Esophagus (tissue), 2 donors: ENCODE data around the gene ZNF597. TPM values are rescaled to one million over a fixed set of nuclear protein-coding genes. Genes with fewer than 3 reads are reported as not detected.

ENCODE experiments used
- H3K27ac ChIP-seq, 2 donors: one replicate each; pipeline ENCODE4 v1.5.1; 2013; ENCODE audit warnings: low read depth in 2 of 2, mild to moderate bottlenecking in 2 of 2, inconsistent platforms in 1 of 2, low read length in 1 of 2, moderate library complexity in 1 of 2
- H3K27me3 ChIP-seq, 2 donors: one replicate each; pipeline ENCODE4 v1.6.1; 2013; ENCODE audit warnings: low read length in 2 of 2, control low read depth in 1 of 2, mild to moderate bottlenecking in 1 of 2; ENCODE audit not compliant: insufficient read depth in 2 of 2, control insufficient read depth in 1 of 2
- H3K36me3 ChIP-seq, 2 donors: one replicate each; pipeline ENCODE4 v1.6.1; 2013; ENCODE audit warnings: low read length in 1 of 2; ENCODE audit not compliant: control insufficient read depth in 2 of 2, insufficient read depth in 2 of 2
- H3K4me1 ChIP-seq, 2 donors: one replicate each; pipeline ENCODE4 v1.6.1; 2013; ENCODE audit warnings: low read length in 1 of 2; ENCODE audit not compliant: control insufficient read depth in 2 of 2, insufficient read depth in 2 of 2
- H3K4me3 ChIP-seq, 2 donors: one replicate each; pipeline ENCODE4 v1.5.1; 2013; ENCODE audit warnings: low read length in 2 of 2, mild to moderate bottlenecking in 2 of 2, low read depth in 1 of 2, moderate library complexity in 1 of 2
- H3K9me3 ChIP-seq, 2 donors: one replicate each; pipeline ENCODE4 v1.6.1; 2013; ENCODE audit warnings: mild to moderate bottlenecking in 2 of 2, low read depth in 1 of 2, low read length in 1 of 2, moderate library complexity in 1 of 2; ENCODE audit not compliant: control insufficient read depth in 2 of 2, insufficient read depth in 1 of 2
- WGBS, 2 donors: extraction: QIAGEN DNeasy Blood & Tissue Kit; methylation state at CpG; one replicate each; pipeline ENCODE4 v1.1.7; 2013; 5-methylcytosine and 5-hydroxymethylcytosine counted together
- polyA plus RNA-seq, 2 donors: library from polyadenylated mRNA; stranded (reverse); fragments of 200-250 nt; gene quantifications; one replicate each; pipeline ENCODE4 v1.2.3, GENCODE V29; 2013
- donor health status: healthy with polysubstance abuse.
- donor health status: Bipolar disorder and iron deficiency.

The ZNF597 gene
- polyA plus RNA-seq, 2 donors, result 0.49 to 0.53 TPM

DNA sequence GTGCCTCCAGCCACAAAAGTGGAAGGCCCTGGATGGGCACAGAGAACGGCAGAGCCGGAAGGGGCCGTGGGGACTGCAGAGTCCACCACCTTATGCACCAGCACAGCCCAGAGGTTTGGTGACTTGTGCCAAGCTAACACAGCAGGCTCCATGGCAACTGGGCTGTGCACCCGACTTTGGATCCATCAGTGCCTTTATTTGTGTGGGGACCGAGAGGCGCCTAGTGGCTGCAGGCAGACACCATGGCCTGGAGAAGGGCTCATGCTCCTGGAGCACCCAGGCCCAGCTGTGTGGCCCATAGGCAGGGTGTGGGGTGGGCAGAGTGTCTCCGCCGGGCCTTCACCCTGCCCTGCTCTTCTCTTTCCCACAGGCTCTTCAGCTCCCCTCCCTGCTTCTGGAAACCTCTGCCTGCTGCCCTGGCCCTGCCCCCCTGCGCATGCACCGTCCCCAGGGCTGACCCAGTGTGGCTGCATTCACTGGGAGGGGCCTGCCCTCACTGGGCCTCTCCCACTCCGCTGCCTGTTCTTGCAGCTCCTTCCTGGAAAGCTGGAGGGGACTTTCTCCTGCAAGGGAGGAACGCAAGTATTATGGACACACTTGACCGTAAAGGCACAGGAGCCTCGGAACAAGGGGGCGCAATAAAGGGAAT, 41.9 kb upstream of the ZNF597 start:
- 86 to 89% methylated on average over 15 of the region's 15 CpGs for WGBS, 2 donors
- Histone ChIP-seq H3K27ac (no peak overlapping the region), H3K27me3 (no peaks in the 10 kb centered on the region), H3K4me1 (no peaks in the 10 kb centered on the region), H3K9me3 (no peaks in the 10 kb centered on the region), H3K4me3 (no peak overlapping the region), H3K36me3 (peaks cover 38 to 49% of the 10 kb centered on the region in 2 donors)

GRCh38 chr16:3484318-3485096, 41.2 kb upstream of the ZNF597 start:
- no peaks in the 10 kb centered on the region for H3K4me1 ChIP-seq
- no peak overlapping the region for H3K4me3 ChIP-seq
- no peaks in the 10 kb centered on the region for H3K9me3 ChIP-seq
- WGBS, 2 donors, result 89 to 91% methylated on average over 30 of the region's 30 CpGs
- peaks cover 38 to 54% of the 10 kb centered on the region in 2 donors for H3K36me3 ChIP-seq
- H3K27me3 ChIP-seq, result no peaks in the 10 kb centered on the region
- no peak overlapping the region for H3K27ac ChIP-seq

- no peak overlapping the region for H3K4me3 ChIP-seq
- H3K36me3 ChIP-seq, result peaks cover 33 to 58% of the 10 kb centered on the region in 2 donors
- H3K9me3 ChIP-seq, result no peaks in the 10 kb centered on the region
- 94 to 96% methylated on average over 18 of the region's 18 CpGs for WGBS, 2 donors
- no peaks in the 10 kb centered on the region for H3K27me3 ChIP-seq
- H3K27ac ChIP-seq, result no peak overlapping the region
- no peaks in the 10 kb centered on the region for H3K4me1 ChIP-seq
These were observed 39.4 kb upstream of the ZNF597 start for GRCh38 chr16:3482659-3483241.

GRCh38 chr16:3481696-3482658, 38.7 kb upstream of the ZNF597 start:
- H3K4me1 ChIP-seq, result no peaks in the 10 kb centered on the region
- H3K4me3 ChIP-seq, result no peak overlapping the region
- WGBS, 2 donors, result 93% methylated on average over 32 of the region's 32 CpGs
- H3K27me3 ChIP-seq, result no peaks in the 10 kb centered on the region
- H3K9me3 ChIP-seq, result no peaks in the 10 kb centered on the region
- peaks cover 31 to 58% of the 10 kb centered on the region in 2 donors for H3K36me3 ChIP-seq
- no peak overlapping the region for H3K27ac ChIP-seq

- Histone ChIP-seq H3K27me3 (no peaks in the 10 kb centered on the region), H3K4me1 (no peaks in the 10 kb centered on the region), H3K9me3 (no peaks in the 10 kb centered on the region), H3K27ac (no peak overlapping the region), H3K4me3 (no peak overlapping the region), H3K36me3 (peaks cover 31 to 52% of the 10 kb centered on the region in 2 donors)
- WGBS, 2 donors, result 70% methylated on average over 18 of the region's 18 CpGs
These were observed 37.8 kb upstream of the ZNF597 start for GRCh38 chr16:3480901-3481695.

DNA sequence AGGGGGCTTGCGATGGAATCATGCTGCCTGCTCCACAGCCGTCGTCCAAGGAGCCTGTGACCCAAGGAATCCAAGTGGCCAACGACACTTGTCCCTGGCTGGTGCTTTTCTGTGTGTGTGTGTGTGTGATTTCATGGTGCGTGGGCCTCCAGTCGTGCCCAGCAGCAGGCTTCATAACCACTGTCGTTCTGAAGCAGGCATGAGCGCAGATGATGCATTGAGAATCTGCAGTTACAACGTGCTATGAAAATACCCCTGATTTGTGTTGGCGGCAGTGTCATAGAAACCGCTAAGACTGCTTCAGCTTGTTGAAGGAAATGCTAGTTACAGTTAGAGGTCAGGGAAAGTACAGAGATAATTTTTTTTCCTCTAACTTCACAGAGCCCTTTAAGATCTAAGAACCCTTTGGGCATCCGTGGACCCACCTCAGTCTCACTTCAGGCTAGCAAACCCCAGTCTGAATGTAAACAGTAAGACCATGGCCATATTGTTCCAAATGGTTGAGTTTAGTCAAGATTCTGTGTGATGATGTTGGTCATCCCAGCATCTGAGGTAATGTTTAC, 36.4 kb upstream of the ZNF597 start:
- H3K4me1 ChIP-seq, result no peaks in the 10 kb centered on the region
- no peaks in the 10 kb centered on the region for H3K27me3 ChIP-seq
- H3K4me3 ChIP-seq, result no peak overlapping the region
- H3K27ac ChIP-seq, result no peak overlapping the region
- H3K9me3 ChIP-seq, result no peaks in the 10 kb centered on the region
- H3K36me3 ChIP-seq, result peaks cover 18 to 46% of the 10 kb centered on the region in 2 donors
- 88 to 90% methylated on average over 12 of the region's 12 CpGs for WGBS, 2 donors

- Histone ChIP-seq H3K4me1 (no peaks in the 10 kb centered on the region), H3K36me3 (peaks cover 6 to 36% of the 10 kb centered on the region in 2 donors), H3K9me3 (no peaks in the 10 kb centered on the region), H3K27ac (no peak overlapping the region), H3K4me3 (no peak overlapping the region), H3K27me3 (no peaks in the 10 kb centered on the region)
- 78 to 84% methylated on average over 11 of the region's 11 CpGs for WGBS, 2 donors
These were observed 35.1 kb upstream of the ZNF597 start for GRCh38 chr16:3478242-3478925.

DNA sequence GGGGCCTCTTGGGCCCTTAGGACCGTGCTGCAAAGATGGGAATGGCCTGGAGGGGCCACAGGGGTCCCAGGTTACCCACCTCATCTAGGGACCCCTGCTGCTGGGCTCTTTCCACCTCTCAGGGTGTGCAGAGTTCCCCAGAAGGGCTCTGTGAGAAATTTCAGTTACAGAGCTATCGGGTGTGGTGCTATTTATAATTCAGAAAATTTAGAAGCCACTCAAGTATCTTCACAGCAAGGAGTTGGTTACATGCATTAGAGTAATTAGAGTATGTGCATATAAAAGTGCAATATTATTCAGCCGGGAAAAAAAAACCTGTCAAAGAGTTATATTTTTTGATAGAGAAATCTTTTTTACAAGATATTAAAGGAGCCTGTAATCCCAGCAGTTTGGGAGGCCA, 33.1 kb upstream of the ZNF597 start:
- Histone ChIP-seq H3K27ac (no peak overlapping the region), H3K27me3 (no peaks in the 10 kb centered on the region), H3K4me3 (no peak overlapping the region), H3K4me1 (peaks cover 0 to 6% of the 10 kb centered on the region in 2 donors), H3K36me3 (peaks cover 0 to 24% of the 10 kb centered on the region in 2 donors), H3K9me3 (no peaks in the 10 kb centered on the region)
- 92 to 99% methylated on average over 3 of the region's 3 CpGs for WGBS, 2 donors
